Loucy (cell line): ENCODE data around the gene PRMT3.
A peak's percentile ranks its signal among the peaks of the same experiment; 100 is the strongest.

Experiments used
- H2AFZ ChIP-seq: fragments of 200-600 bp; sonication (generic); 2 replicates; pipeline ENCODE4 v1.6.0; 2016; ENCODE audit warnings: antibody characterized with exemption, mild to moderate bottlenecking, low read length, moderate library complexity
- H3F3A ChIP-seq: fragments of 200-600 bp; 2 replicates; pipeline ENCODE4 v1.6.0; 2016; ENCODE audit warnings: antibody characterized with exemption, low read depth, mild to moderate bottlenecking
- H3K27me3 ChIP-seq: fragments of 200-600 bp; sonication (generic); 2 replicates; pipeline ENCODE4 v1.6.1; 2014; ENCODE audit warnings: low read length, mild to moderate bottlenecking; ENCODE audit not compliant: insufficient read depth, poor library complexity, severe bottlenecking
- H3K36me3 ChIP-seq: fragments of 200-600 bp; sonication (generic); 2 replicates; pipeline ENCODE4 v1.6.1; 2016; ENCODE audit warnings: low read length; ENCODE audit not compliant: insufficient read depth
- H3K4me1 ChIP-seq: fragments of 200-600 bp; sonication (generic); 2 replicates; pipeline ENCODE4 v1.5.1; 2014; ENCODE audit warnings: low read length, mild to moderate bottlenecking; ENCODE audit not compliant: insufficient read depth, poor library complexity, severe bottlenecking
- H3K4me2 ChIP-seq: fragments of 200-600 bp; sonication (generic); 2 replicates; pipeline ENCODE4 v1.6.0; 2014; ENCODE audit warnings: antibody characterized with exemption, low read length, low read depth, mild to moderate bottlenecking; ENCODE audit not compliant: poor library complexity, severe bottlenecking
- H3K4me3 ChIP-seq: fragments of 200-600 bp; sonication (generic); 2 replicates; pipeline ENCODE4 v1.5.1; 2014; ENCODE audit warnings: low read length, mild to moderate bottlenecking, mixed read lengths; ENCODE audit not compliant: poor library complexity, severe bottlenecking
- H3K79me2 ChIP-seq: fragments of 200-600 bp; sonication (generic); 2 replicates; pipeline ENCODE4 v1.6.1; 2014; ENCODE audit warnings: low read length; ENCODE audit not compliant: insufficient read depth
- H3K9ac ChIP-seq: fragments of 200-600 bp; sonication (generic); 2 replicates; pipeline ENCODE4 v1.6.0; 2014; ENCODE audit warnings: mild to moderate bottlenecking, low read depth, low read length, moderate library complexity; ENCODE audit not compliant: poor library complexity, severe bottlenecking
- H3K9me2 ChIP-seq: fragments of 200-600 bp; sonication (generic); replicated peaks from 2 replicates; pipeline ENCODE4 v1.6.1; 2016; ENCODE audit warnings: low read depth, low read length, mixed read lengths
- H3K9me3 ChIP-seq: fragments of 200-600 bp; sonication (generic); 2 replicates; pipeline ENCODE4 v1.6.1; 2014; ENCODE audit warnings: mild to moderate bottlenecking, antibody characterized with exemption, low read length, low read depth; ENCODE audit not compliant: insufficient read depth
- H4K20me1 ChIP-seq: fragments of 200-600 bp; sonication (generic); 2 replicates; pipeline ENCODE4 v1.6.0; 2014; ENCODE audit warnings: antibody characterized with exemption, low read length, mild to moderate bottlenecking; ENCODE audit not compliant: insufficient read depth, poor library complexity, severe bottlenecking
- CTCF ChIP-seq: fragments of 200-600 bp; sonication (generic); conservative IDR thresholded peaks from 2 replicates; pipeline ENCODE4 v1.5.1; 2014; ENCODE audit warnings: mild to moderate bottlenecking, antibody characterized with exemption, low read length
- EZH2phosphoT487 ChIP-seq: fragments of 200-600 bp; IDR thresholded peaks from 2 replicates; pipeline ENCODE4 v1.6.1; 2018; ENCODE audit warnings: antibody characterized with exemption, mild to moderate bottlenecking, moderate library complexity, borderline replicate concordance

The PRMT3 gene

DNA sequence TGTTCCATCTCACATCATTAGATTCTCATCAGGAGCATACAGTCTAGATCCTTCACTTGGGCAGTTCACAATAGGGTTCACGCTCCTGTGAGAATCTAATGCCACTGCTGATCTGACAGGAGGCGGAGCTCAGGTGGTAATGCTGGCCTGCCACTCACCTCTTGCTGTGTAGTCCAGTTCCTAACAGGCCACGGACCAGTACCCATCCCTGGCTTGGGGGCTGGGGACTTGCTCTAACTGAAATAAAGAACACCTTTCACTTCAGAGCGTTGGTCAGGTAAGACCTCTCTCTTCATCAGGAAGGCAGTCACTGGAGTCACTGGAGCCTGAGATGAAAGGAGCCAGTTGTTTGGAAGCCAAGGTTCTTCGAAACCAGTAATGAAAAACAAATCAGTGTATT lies 41.7 kb downstream of the PRMT3 start:
- Histone ChIP-seq H3K27me3 (no peaks in the 10 kb centered on the region), H3F3A (no peaks in the 10 kb centered on the region), H3K4me3 (no peak overlapping the region), H3K36me3 (peaks cover 12% of the 10 kb centered on the region; the same call in 1 of the 2 replicates), H3K9me2 (no peaks in the 10 kb centered on the region), H3K9ac (no peak overlapping the region), H3K79me2 (no peaks in the 10 kb centered on the region), H2AFZ (no peak overlapping the region), H3K4me1 (no peaks in the 10 kb centered on the region), H3K9me3 (no peaks in the 10 kb centered on the region), H4K20me1 (no peaks in the 10 kb centered on the region), H3K4me2 (no peak overlapping the region)
- TF ChIP-seq EZH2phosphoT487 (no peak), CTCF (no peak)

DNA sequence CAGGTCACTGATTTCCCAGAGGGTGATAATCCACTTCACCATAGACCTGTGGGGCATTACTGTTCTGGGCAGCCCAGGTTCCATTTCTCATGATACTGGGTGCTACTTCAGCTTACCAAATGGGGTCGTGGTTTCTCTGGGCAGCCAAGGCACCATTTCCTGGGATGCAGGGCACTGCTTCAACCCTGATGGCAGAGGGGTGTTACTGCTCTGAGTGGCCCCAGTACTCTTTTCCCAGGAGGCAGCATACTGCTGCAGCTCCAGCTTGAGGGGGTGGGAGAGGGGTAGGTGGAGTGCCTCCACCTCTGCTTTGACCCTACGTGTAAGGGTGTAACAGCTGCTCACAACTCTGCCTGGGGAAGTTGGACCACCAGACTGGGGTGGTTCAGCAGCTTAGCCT lies 51.1 kb downstream of the PRMT3 start:
- Histone ChIP-seq H3K79me2 (no peaks in the 10 kb centered on the region), H3K4me3 (no peak overlapping the region), H3K9me3 (no peaks in the 10 kb centered on the region), H3K4me2 (no peak overlapping the region), H3K9ac (no peak overlapping the region), H3K27me3 (no peaks in the 10 kb centered on the region), H3K36me3 (no peaks in the 10 kb centered on the region; the same call in 1 of the 2 replicates), H4K20me1 (no peaks in the 10 kb centered on the region), H2AFZ (no peak overlapping the region), H3K4me1 (no peaks in the 10 kb centered on the region), H3F3A (no peaks in the 10 kb centered on the region), H3K9me2 (no peaks in the 10 kb centered on the region)
- no peak for TF ChIP-seq EZH2phosphoT487
- no peak for TF ChIP-seq CTCF

DNA sequence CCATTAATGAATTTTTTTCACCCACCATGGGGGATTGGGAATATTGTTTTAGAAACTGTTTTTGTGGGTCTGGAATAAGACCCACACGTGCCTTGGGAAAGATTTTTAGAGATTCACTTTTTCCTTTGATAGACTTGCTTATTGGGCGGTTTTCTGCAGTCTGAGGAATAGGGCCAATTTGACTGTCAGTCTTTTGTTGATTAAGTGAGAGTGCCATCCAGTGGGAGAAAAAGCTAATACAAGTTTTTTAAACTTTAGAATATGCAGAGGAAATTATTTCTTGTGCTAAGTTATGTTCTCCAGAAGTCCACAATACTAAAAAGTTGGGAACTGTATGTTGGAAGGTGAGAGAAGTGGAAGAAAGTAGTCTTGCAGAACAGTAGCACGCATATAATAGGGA lies 56.1 kb downstream of the PRMT3 start:
- H3K9me3 ChIP-seq, result no peaks in the 10 kb centered on the region
- H3K9ac ChIP-seq, result no peak overlapping the region
- H3K4me1 ChIP-seq, result no peaks in the 10 kb centered on the region
- H3K27me3 ChIP-seq, result no peaks in the 10 kb centered on the region
- no peaks in the 10 kb centered on the region for H3F3A ChIP-seq
- H3K79me2 ChIP-seq, result no peaks in the 10 kb centered on the region
- no peaks in the 10 kb centered on the region for H3K9me2 ChIP-seq
- H2AFZ ChIP-seq, result no peak overlapping the region
- no peak overlapping the region for H3K4me3 ChIP-seq
- H4K20me1 ChIP-seq, result no peaks in the 10 kb centered on the region
- H3K36me3 ChIP-seq, result no peaks in the 10 kb centered on the region; the same call in 1 of the 2 replicates
- TF ChIP-seq EZH2phosphoT487 (no peak), CTCF (peak; percentile 68)
- H3K4me2 ChIP-seq, result no peak overlapping the region
